NOMO-1 treated with dmso at 0.1 percent for 144 hours (cell line): ENCODE measurements around the gene CD2.
"Not testable (repeated sequence)": the region's sequence is repeated elsewhere in the genome, so short reads cannot be mapped to it uniquely, and the experiment has no call there.

ENCODE experiments used
- DNase-seq: peaks from one replicate; lab custom pipeline; 2025; ENCODE audit not compliant: unreplicated experiment; lab: John Stamatoyannopoulos, UW

CD2 gene

DNA sequence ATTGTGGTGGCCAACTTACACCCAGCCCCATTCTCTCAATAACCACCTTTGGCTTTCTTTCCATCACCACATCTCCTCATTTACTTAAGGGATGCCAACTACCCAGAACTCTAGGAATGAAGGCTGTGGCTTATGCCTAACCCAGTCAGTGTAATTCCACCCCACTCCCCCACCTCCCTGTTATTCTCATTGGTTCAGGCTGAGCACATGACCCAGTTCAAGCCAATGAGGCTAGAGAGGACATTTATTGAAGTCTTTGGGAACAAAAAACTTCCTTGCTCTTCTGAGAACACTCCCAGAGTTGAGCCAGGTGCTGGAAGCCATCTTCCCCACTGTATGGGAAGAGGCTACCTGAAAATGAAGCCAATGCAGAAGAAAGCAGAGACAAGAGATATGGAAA, 22.8 kb upstream of the CD2 start:
- DNase-seq = no peak

DNA sequence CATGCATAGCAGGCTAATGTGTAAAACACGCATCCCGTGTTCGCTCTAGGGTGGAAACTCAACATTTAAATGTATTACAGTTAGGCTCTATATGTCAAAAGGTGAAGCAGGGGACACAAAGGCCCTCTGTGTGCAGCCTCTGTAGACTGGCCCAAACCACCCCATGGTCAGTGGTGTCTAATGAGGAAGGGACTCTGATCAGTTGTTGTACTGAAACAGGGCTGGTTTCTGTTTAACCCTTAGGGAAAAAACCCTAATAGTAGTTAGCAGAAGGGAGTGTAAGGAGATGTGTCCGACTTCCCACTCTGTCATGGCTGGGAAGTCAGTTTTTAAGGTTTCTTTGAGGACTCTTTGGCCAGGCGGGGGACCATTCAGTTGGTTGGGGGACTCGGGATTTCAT, 21.5 kb upstream of the CD2 start:
- no peak for DNase-seq

DNA sequence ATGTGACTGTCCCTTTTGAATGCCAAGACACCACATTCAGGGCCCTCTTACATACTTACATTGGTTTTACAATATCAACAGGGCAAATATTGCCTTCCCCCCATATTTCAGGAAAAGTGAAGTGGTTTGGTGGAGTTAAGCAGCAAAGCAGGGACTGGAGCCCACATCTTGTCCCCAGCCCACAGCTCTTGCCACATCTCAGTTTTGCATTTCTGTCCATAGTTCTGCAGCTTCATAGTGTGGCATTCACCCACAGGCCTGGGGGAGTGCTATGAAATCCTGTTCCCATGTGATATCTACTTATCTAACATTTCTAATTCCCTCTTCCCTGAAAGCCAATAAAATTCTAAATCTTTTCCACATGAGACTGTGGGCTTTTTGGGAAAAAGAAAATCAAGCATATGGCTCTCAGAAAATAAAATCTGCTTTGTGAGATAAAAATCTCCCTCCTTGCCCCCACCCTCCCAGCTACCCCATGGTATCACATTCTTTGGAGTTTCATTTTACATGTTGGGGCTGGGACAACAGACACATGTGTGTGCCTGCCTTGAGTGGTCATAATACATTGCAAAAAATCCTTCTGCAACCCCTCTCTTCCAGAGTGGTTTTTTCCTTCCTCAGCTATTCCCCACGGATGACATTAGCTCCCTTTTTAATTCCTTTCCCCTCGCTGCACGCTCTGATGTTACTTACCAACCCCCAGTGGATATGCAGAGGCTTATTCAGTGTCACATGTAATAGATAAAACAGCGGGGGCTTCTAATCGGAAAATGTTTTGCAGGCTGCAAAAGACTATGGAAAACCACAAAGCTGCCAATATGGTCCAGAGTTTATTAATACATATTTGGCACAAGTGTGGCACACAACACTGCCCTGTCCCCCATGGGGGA, 20.5 kb upstream of the CD2 start:
- DNase-seq = no peak

DNA sequence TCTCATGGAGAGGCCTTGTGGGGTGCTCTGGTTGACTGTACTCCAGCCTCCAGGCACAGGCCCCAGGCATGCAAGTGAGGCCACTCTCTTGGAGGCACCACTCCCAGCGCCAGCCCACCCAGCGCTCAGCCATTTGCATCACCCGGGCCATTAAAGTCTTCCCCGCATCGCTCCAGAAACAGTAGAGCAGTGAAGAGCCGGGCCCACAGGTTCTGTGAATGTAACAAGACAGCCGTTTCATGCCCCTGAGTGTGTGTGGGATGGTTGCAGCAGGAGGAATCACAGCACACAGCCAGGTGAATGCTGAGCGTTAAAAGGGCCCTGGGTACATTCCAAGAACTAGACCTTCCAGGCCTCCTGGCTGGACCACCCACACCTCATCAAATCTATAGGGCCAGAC, 19.0 kb upstream of the CD2 start:
- no peak for DNase-seq

DNA sequence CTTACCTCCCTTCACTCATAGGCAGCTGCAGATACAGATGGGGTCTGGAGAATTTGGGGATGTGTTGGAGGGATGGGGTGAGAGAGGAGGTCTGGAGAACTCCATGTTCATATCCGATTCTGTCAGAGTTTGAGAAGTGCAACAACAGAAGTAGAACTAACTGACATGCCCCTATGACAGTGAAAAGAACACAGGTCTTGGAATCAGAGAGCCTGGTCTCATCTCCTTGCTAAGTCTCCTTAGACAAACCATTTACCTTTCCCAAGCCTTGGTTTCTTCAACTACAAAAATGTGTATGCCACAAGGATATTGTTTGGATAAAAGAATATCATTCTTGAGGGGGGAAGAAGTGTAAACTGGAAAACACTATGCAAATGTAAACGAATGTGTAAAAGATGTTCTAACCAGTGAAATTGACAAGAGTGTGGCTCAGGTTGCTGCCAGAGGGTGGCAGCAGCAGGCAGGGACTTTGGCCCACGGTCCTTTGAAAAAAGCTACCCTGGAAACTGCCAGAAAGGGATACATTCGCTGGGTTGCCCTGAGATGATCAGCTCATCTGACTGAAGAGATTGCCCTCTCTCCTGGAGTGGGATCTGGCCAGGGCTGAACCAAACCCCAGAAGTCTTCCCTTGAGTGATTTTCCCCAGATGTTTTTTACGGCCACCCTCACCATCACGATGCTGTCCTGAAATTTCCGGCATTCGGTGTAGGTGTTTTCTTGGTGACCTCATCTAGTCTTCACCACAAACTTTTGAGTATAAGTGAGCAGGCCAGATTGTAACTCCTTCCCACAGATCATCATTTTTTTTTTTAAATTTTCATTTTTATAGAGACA, 17.0 kb upstream of the CD2 start:
- DNase-seq = peak; percentile 41

DNA sequence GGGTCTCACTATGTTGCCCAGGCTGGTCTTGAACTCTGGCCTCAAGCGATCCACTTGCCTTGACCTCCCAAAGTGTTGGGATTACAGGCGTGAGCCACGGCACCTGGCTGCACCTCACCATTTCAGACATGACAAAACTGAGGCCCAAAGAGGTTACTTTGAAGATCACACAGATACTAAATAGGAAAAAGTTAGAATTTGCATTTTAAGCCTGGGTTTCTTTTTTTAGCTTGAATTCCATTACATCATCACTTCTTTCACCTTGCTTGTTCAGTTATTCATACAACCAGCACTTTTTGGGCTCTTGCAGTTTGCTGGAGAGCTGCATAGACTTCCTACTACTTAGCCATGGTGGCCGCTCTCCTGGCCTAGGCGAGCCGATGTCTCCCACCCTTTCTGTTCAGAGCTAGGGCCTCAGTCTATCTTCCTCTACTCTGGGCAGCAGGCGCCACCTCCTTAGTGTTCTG, 16.3 kb upstream of the CD2 start:
- DNase-seq = no peak

DNA sequence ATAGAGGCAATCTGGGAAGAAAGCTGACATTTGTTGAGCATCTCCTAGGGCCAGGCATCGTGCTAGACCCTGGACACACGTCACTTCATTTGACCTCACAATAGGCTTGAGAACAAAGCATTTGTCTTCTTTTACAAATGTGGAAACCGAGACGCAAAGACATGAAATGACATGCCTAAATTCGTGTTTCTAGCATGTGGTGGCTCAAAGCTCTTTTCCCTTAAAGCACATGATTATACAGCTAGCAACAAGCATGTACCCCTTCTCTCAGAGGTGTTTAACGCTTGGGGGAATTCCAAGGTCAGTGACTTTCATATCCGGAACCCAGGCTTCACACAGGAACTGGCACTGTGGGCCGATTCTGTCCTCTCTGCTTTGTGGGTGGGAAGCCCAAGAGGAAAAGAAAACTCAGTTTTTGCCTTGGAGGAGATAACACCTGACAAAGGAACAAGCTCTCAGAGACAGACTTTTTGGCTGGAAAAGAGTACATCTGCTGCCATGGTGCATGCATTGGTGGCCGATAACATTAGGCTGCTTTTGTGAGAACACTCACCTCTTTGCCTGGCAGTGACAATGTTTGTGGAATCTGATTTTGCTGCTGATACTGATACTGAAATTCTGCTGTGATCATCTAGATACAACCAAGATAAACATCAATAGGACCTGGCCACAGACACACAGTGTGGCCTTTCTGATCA, 15.4 kb upstream of the CD2 start:
- DNase-seq = no peak

DNA sequence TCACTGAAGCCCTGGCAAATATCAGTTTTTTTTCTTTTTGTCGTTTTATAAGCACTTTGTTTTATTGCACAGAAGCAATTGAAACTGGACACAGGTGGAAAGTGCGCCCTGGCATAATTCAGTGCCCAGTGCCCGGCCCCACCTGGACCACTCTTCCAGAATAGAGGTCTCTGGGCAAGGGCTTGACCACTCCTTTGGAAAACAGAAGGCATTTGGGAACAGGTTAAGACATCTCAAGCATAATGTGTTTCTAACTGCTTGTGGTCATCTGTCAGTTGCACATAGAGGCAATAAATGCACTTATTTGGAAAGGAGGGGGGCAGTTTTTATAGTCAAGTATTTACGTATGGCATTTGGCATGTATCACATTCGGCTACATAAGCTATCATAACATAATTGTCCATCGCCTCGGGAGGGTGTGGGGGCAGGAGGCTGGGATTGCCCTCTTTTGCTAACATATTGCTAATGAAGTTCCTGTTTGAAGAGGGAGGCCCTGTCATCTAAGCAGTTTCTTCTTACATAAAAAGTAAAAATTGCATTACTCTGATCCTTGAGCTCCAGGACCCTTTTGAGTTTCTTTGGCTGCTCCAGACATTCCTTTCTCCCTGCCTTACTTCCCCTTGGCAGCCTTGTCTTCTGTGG, 14.7 kb upstream of the CD2 start:
- no peak for DNase-seq

DNA sequence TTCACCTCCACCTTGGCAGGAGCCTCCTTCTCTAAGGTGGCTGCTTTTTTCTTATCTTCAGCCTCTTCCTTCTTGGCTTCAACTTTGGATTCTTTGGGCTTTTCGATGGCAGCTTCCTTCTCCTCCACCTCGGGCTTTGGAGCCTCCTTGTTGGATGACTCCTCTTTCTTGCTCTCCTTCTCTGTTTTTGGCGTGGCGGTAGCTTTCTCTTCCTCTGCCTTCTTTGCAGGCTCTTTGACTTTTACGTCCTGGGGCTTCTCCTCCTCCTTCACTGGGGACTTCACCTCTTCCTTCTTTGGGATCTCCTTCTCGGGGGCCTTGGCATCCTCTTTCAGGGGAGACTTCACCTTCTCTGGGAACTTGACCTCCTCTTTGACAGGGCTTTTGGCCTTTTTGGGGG, 13.9 kb upstream of the CD2 start:
- DNase-seq = no peak

DNA sequence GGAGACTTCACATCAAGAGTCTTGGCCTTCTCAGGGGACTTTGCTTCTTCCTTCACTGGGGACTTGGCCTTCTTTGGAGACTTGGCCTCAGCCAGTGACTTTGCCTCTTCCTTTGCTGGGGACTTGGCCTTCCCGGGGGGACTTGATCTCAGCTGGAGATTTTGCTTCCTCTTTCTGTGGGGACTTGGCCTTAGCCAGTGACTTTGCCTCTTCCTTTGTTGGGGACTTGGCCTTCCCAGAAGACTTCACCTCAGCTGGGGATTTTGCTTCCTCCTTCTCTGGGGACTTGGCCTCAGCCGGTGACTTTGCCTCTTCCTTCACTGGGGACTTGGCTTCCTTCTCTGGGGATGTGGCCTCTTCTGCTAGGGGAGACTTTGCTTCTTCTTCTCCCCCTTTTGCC, 13.5 kb upstream of the CD2 start:
- DNase-seq = no peak

DNA sequence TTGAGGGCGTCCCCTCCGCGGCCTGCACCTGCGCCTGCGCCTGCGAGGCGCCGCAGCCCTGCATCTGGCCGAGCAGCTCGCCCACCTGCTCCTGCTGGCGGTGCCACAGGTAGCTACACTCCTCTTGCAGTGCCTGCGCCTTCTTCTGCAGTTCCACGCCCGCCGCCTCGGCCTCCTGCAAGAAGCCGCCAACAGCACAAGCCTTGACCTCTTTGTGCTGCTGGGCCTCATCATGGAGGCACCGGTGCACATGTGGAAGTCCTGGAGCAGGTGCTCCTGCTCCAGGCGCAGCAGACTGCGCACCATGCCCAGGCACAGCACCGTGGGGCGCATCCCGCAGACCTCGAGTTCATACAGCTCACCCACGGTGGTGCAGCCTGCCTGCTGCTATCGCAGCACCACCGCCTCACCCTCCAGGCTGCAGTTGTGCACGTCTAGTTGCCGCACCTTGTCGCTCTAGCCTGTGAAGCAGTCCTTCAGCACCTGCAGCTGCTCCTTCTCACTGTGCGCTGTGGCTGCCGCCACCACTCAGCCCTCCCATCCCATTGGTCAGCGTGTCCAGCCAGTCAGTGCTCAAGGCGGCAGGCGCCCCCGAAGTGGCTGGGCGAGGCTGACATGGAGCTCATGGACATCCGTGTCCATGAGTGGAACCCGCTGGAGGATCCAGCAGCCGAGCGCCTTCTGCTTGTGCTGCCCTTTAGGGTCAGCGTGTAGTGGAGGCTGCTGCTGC, 12.2 kb upstream of the CD2 start:
- DNase-seq = no peak

DNA sequence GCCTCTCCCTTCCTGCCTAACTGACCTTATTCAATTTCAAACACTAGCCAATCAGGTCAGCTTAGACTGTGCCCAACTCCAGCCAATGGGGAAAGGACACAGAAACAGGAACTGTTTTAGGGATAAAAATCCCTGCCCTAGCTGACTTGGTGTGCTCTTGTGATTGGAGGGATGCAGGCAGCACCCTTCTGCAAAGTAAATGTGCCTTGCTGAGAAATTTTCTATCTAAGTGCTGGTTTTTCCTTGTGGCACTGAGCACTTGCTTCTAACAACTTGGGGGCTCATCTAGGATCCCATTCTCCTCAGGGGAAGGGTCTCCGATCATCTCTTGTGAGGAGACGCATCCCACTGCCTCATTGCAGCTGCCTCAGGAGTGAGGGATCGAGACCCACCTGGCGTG, 10.7 kb upstream of the CD2 start:
- DNase-seq = no peak

DNA sequence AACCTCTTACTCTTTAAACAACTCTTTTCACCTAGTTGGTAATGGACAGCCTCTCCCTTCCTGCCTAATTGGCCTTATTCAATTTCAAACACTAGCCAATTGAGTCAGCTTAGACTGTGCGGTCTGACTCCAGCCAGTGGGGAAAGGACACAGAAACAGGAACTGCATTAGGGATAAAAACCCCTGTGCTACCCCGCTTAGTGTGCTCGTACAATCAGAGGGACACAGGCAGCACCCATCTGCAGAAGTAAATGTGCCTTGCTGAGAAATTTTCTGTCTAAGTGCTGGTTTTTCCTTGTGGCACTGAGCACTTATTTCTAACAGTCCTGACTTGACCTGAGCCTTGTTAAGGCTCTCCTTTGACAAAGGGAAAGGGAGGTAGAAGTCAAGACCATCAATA, 6.0 kb upstream of the CD2 start:
- no peak for DNase-seq

DNA sequence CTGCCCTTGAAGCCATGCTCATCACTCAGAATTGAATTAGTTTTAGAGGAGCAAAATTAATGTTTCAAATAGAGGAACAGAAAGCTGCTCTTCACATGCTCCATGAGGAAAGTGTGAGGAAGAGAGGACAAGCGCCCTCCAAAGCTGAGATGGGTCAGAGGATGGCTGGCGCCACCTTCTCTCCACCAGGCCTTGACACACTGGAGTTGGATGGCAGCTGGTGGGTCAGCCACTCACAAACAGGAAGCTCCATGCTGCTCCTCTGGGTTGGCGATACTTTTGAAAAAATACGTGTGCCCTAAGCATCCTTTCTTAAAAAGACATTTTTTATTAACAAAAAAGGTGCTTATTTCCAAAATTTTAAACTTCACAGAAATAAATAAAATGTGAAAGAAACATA, 3.1 kb upstream of the CD2 start:
- no peak for DNase-seq

DNA sequence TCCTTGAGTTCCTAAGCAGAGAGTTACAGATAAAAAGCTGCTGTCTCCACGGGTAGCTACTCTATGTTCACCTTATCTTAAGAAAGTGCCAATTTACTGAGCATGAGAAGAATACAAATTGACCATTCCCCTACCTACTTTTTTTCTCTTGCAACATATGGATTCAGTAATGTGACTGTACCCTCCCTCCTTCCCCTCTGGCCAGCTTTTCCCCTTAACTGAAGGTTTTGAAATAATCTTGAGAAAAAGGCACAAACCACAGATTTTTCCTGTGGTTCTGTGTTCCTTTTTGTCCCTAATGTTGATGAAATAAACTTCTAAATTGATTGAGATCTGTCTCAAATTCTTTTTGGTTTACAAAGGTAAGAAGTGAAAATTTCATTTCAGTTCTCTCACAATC, 2.6 kb upstream of the CD2 start:
- no peak for DNase-seq

DNA sequence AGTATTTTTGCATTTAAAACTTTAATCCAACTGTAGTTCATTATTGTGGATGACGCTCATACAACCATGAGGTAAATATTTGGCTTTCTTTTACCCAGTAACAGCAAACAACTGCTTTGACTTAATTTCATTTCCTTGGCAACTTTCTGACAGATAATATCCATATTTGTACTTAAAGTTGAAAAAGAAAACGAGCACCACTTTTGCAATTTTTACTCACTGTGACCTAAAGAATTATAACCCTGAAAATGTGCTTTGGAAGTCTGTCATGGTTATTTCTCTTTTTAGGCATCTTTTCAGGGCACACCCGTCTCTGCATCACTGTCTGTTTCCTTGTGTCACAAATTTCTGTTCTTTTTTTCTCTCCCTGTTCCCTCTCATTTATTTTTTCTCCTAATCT, 918 bp upstream of the CD2 start:
- no peak for DNase-seq

DNA sequence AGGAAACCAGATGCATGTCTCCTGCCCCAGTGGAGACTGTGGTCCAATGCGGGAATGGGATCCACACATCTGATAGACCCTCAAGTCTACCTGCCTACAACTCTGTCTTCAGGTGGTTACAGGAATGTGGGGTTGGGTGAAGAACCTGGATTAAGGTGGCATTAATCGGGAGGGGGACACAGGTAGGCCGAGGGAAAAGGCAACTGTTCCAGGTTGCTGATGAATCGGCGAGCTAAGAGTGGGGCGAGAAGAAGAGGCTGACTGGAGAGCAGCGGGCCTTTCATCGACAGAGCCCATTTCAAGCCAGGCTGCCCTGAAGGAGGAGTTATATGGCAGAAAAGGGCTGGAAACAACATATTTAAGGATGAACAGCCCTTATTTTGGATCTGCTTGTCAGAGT, 836 bp downstream of the CD2 start:
- DNase-seq = no peak

DNA sequence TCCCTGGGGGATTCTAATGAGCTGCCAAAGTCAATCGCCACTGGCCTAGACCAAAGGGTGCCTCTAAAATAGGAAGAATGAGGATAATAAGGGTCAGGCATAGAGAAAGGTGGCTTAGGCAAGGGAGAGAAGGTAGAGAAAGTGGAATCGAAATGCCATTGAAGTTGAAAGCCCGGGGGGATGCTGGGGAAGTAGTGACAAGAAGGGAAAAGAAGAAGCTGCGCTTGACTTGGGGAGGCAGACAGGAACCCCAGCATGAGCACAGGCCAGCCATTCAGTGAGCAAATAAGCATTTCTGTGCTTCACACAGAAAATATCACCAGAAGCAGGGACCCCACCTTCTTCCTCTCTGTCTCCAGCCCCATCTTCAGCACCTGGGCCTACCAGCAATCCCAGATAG, 1.5 kb downstream of the CD2 start:
- no peak for DNase-seq

DNA sequence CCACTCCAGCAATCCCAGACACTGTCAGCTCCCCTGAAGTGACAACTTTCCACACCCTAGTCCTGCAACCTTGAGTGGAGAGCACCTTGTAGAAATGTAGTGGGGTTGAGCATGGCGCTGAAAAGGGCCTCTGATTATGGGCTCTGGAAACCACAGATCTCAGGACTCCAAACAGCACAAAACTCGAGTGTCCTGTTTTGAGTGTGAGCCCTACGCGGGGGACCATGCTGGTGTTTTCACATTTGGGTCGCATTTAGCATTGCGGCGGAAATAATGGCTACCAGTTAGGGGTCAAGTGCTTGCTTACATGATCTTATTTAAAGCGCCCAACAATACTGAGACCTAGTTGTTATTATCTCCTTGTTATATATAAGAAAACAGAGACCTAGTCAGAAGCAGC, 1.9 kb downstream of the CD2 start:
- not testable (repeated sequence) for DNase-seq

DNA sequence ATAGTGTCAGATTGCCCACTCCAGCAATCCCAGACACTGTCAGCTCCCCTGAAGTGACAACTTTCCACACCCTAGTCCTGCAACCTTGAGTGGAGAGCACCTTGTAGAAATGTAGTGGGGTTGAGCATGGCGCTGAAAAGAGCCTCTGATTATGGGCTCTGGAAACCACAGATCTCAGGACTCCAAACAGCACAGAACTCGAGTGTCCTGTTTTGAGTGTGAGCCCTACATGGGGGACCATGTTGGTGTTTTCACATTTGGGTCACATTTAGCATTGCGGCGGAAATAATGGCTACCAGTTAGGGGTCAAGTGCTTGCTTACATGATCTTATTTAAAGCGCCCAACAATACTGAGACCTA, 4.2 kb downstream of the CD2 start:
- DNase-seq = not testable (repeated sequence)

DNA sequence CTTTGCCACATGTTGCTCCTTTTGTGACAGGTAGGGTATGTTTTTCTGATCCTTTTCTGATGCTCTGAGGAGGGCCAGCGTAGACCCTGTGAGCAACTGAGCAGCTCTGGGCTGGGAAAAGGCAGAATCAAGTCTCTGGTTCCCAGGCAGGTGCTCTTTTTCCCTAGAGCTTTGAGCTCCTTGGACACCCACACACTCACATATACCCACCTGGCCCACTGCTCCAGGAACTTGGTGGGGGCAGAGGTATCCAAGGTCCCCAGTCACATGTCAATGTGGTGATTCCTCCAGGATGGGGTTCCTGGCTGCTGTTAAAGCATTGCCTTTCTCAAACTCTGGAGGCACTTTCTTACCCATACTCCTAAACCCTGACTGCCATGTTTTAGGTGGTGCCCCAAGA, 5.4 kb downstream of the CD2 start:
- DNase-seq = no peak
